ENCODE measurements around the gene TNS2. TPM values are rescaled to one million over a fixed set of nuclear protein-coding genes. Genes with fewer than 3 reads are reported as not detected.
"Not testable (repeated sequence)": the region's sequence is repeated elsewhere in the genome, so short reads cannot be mapped to it uniquely, and the experiment has no call there.

The TNS2 gene
- total RNA-seq, 4 donors from 2014 or later, result 173 to 226 (median 202) TPM

DNA sequence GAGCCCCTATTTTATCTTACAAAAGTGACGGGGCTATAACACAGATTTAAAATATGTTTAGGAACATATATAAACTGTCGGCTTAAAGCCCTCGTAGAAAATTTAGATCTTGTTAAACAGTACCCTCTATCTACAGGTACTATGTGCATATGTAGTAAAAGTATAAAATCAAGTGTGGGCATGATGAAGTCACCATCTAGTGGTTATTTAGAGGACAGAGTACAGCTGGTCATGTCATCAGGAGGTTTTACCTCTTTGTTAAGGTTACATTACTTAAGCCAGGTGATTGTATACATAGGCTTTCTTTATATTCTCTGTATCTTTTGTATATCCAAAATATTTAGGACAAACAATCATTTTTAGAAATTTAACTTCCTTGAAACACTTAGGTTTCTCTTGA lies 18.2 kb upstream of the TNS2 start:
- Histone ChIP-seq H3K27me3 (no peaks in the 10 kb centered on the region), H3K4me1 (no peaks in the 10 kb centered on the region), H3K36me3 (peaks cover 81 to 97% (median 90%) of the 10 kb centered on the region in 4 donors), H3K27ac (replicated peaks in 1 of 4) (no peak overlapping the region), H3K4me3 (no peak overlapping the region), H3K9me3 (no peaks in the 10 kb centered on the region)
- WGBS, result 86% methylated on average over 3 of the region's 3 CpGs
- no peak for TF ChIP-seq POLR2AphosphoS5 (IDR thresholded peaks at IDR 0.05)
- intact Hi-C loops (cut with DNase I), result no loop called here
- no peak for DNase-seq (ENCODE audit: extremely low spot score)

- 85% methylated on average over 10 of the region's 10 CpGs for WGBS
- intact Hi-C loops (cut with DNase I); H3K4me3 ChIP-seq; H3K27ac ChIP-seq (replicated peaks in 1 of 4); H3K9me3 ChIP-seq; DNase-seq (ENCODE audit: extremely low spot score); H3K27me3 ChIP-seq: not testable (repeated sequence)
- peaks cover 9 to 12% (median 10%) of the 10 kb centered on the region in 4 donors for H3K4me1 ChIP-seq
- peaks cover 83 to 95% (median 90%) of the 10 kb centered on the region in 4 donors for H3K36me3 ChIP-seq
These were observed 16.0 kb upstream of the TNS2 start for GRCh38 chr12:53033832-53034231.

DNA sequence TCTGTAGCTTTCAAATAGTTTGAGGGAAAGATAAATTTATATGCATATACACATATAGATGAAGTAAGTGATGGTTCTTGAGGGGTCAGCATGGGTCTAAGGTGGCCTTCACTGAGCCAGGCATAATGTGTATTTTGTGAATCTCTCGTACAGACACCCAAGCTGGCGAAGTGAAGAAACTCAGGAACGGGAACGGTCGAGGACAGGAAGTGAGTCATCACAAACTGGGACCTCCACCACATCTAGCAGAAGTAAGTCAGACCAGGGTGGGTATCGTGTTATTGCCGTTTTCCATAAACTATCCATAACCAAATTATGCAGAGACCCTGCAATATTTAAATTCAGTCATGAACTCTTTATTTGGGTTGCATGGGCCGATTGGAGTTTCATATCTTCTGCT lies 15.4 kb upstream of the TNS2 start:
- no peak for TF ChIP-seq EP300 (IDR thresholded peaks at IDR 0.05)
- TF ChIP-seq POLR2AphosphoS5 (IDR thresholded peaks at IDR 0.05), result no peak
- no peak for TF ChIP-seq POLR2A (IDR thresholded peaks at IDR 0.05; ENCODE audit: low read depth)
- TF ChIP-seq CTCF (IDR thresholded peaks at IDR 0.05), result no peak
- DNase-seq (ENCODE audit: extremely low spot score), result no peak
- peaks cover 15 to 19% (median 17%) of the 10 kb centered on the region in 4 donors for H3K4me1 ChIP-seq
- 70% methylated on average over 8 of the region's 8 CpGs for WGBS
- no peak overlapping the region for H3K27ac ChIP-seq (replicated peaks in 1 of 4)
- intact Hi-C loops (cut with DNase I), result no loop called here
- H3K4me3 ChIP-seq, result no peak overlapping the region
- H3K36me3 ChIP-seq, result peaks cover 77 to 95% (median 87%) of the 10 kb centered on the region in 4 donors
- no peaks in the 10 kb centered on the region for H3K27me3 ChIP-seq
- no peaks in the 10 kb centered on the region for H3K9me3 ChIP-seq

- Histone ChIP-seq H3K9me3 (no peaks in the 10 kb centered on the region), H3K36me3 (peaks cover 68 to 97% (median 81%) of the 10 kb centered on the region in 4 donors), H3K27ac (replicated peaks in 1 of 4) (peak overlapping the region in 1 of 4 donors; percentile 10), H3K4me3 (no peak overlapping the region), H3K4me1 (peaks cover 17 to 21% (median 19%) of the 10 kb centered on the region in 4 donors), H3K27me3 (no peaks in the 10 kb centered on the region)
- 78% methylated on average over 3 of the region's 3 CpGs for WGBS
- no peak for TF ChIP-seq POLR2AphosphoS5 (IDR thresholded peaks at IDR 0.05)
- TF ChIP-seq POLR2A (IDR thresholded peaks at IDR 0.05; ENCODE audit: low read depth), result no peak
- no peak for TF ChIP-seq EP300 (IDR thresholded peaks at IDR 0.05)
- TF ChIP-seq CTCF (IDR thresholded peaks at IDR 0.05), result no peak
- intact Hi-C loops (cut with DNase I), result no loop called here
- DNase-seq (ENCODE audit: extremely low spot score), result no peak
These were observed 13.1 kb upstream of the TNS2 start for GRCh38 chr12:53036802-53037201.

GRCh38 chr12:53039851-53040250 lies 10.0 kb upstream of the TNS2 start:
- Histone ChIP-seq H3K4me1 (peaks cover 32 to 47% (median 45%) of the 10 kb centered on the region in 4 donors), H3K4me3 (no peak overlapping the region), H3K9me3 (no peaks in the 10 kb centered on the region), H3K27ac (replicated peaks in 1 of 4) (peak overlapping the region; percentile 75 to 87 (median 80)), H3K27me3 (no peaks in the 10 kb centered on the region), H3K36me3 (peaks cover 42 to 75% (median 56%) of the 10 kb centered on the region in 4 donors)
- intact Hi-C loops (cut with DNase I), result no loop called here
- DNase-seq (ENCODE audit: extremely low spot score), result no peak
- WGBS, result 85% methylated on average over 4 of the region's 4 CpGs
- peak in 1 of 2 donors; percentile 6 for TF ChIP-seq POLR2AphosphoS5 (IDR thresholded peaks at IDR 0.05)
- no peak for TF ChIP-seq CTCF (IDR thresholded peaks at IDR 0.05)
- no peak for TF ChIP-seq EP300 (IDR thresholded peaks at IDR 0.05)

Data from esophagus muscularis mucosa (tissue), 4 donors.